Esophagus muscularis mucosa (tissue), 4 donors: Measurements from ENCODE around the gene BZW2. TPM values are rescaled to one million over a fixed set of nuclear protein-coding genes. Genes with fewer than 3 reads are reported as not detected.

Source experiments
- DNase-seq: peaks from one replicate; pipeline ENCODE4 v3.0.0-alpha.2; 2017; ENCODE audit errors: extremely low spot score
- H3K27ac ChIP-seq, 4 donors: fragments of 200-600 bp; sonication (generic); replicated peaks in 1 of 4; 1 replicate in 3 of 4; 2 replicates in 1 of 4; pipeline ENCODE4 v1.5.1; 2016 to 2019; ENCODE audit warnings: mild to moderate bottlenecking in 1 of 4
- H3K27me3 ChIP-seq, 4 donors: fragments of 200-600 bp; sonication (generic); one replicate each; pipeline versions ENCODE4 v1.5.1 to v1.6.0; 2016 to 2019
- H3K36me3 ChIP-seq, 4 donors: fragments of 200-600 bp; sonication (generic); one replicate each; pipeline ENCODE4 v1.5.1; 2016 to 2019
- H3K4me1 ChIP-seq, 4 donors: fragments of 200-600 bp; sonication (generic); one replicate each; pipeline ENCODE4 v1.5.1; 2016 to 2019
- H3K4me3 ChIP-seq, 4 donors: fragments of 200-600 bp; sonication (generic); 1 replicate in 2 of 4; 2 replicates in 2 of 4; pipeline ENCODE4 v1.5.1; 2016 to 2019; ENCODE audit warnings: mild to moderate bottlenecking in 4 of 4, moderate library complexity in 1 of 4
- H3K9me3 ChIP-seq, 4 donors: fragments of 200-600 bp; sonication (generic); 1 replicate in 3 of 4; 2 replicates in 1 of 4; pipeline ENCODE4 v1.5.1; 2016 to 2019
- EP300 ChIP-seq: sonication (generic); formaldehyde crosslinking; IDR thresholded peaks from one replicate; pipeline ENCODE4 v1.6.1; 2017; ENCODE audit warnings: antibody characterized with exemption
- POLR2A ChIP-seq: fragments of 450-650 bp; IDR thresholded peaks from one replicate; pipeline ENCODE4 v1.6.1; 2017; ENCODE audit warnings: antibody characterized with exemption, moderate library complexity, mild to moderate bottlenecking, low read depth
- POLR2AphosphoS5 ChIP-seq, 2 donors: sonication (generic); formaldehyde crosslinking; IDR thresholded peaks; one replicate each; pipeline ENCODE4 v1.6.1; 2017; ENCODE audit warnings: antibody characterized with exemption in 2 of 2
- WGBS: methylation state at CpG from one replicate; pipeline ENCODE4 v1.1.5; 2018; 5-methylcytosine and 5-hydroxymethylcytosine counted together
- intact Hi-C: fragments of 100-400 bp; cut with DNase I; formaldehyde crosslinking; loops from one replicate; pipeline ENCODE4 v1.15.1; 2023
- total RNA-seq, 4 donors: library from RNA; depleted of rRNA; stranded (reverse); fragments of >200 nt; gene quantifications; one replicate each; pipeline versions ENCODE4 v1.1.0 to v1.2.1, GENCODE V29; 2016
- TF ChIP-seq, protein P1 (sequence below), 3 experiments: fragments of 200-600 bp in 2 of 3; fragments of 450-650 bp in 1 of 3; sonication (generic) in 2 of 3; IDR thresholded peaks; one replicate each; pipeline ENCODE4 v1.5.1; 2017 to 2019; ENCODE audit warnings: antibody characterized with exemption in 3 of 3, mild to moderate bottlenecking in 2 of 3, moderate library complexity in 1 of 3

BZW2 gene
- total RNA-seq, 4 donors from 2014 or later, result 48.1 to 73.9 (median 62.4) TPM

DNA sequence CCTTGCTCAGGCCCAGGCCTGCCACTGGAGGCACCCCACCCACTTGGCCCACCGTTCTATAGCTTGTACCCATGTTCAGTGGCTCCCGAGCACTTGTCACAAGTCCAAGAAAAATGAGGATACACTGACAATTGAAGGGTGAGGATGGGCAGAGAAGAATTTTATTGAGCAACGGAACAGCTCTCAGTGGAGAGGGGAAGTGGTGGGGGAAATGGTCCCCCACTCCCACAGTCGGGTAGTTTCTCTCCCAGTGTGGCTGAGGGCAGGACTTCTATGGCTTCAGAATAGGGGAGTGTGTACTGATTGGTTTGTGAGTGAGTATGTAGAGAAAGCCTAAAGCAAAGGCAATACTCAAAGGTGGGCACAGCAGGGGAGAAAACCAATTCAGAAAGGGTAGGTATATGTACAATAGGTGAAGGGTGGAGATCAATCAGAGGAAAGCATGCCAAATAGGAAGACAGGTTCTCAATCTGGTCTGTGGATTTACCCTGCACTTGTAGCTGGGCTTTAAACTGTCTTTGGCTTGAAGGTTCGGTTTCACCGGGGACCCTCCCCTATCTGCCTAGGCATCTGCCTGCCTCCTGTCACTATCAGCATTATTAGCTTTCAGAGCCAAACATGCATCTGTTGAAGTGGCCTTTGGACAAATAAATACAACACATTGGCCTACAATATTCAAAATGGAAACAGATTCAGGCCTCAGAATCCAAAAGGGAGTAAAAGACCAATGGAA lies 98.7 kb downstream of the BZW2 start:
- Histone ChIP-seq H3K36me3 (no peaks in the 10 kb centered on the region), H3K27ac (no peak overlapping the region), H3K4me3 (no peak overlapping the region), H3K9me3 (no peaks in the 10 kb centered on the region), H3K27me3 (no peaks in the 10 kb centered on the region), H3K4me1 (peaks cover 0 to 20% (median 10%) of the 10 kb centered on the region in 4 donors)
- intact Hi-C loops, result no loop called here
- 88% methylated on average over 6 of the region's 6 CpGs for WGBS
- TF ChIP-seq, protein P1, sequence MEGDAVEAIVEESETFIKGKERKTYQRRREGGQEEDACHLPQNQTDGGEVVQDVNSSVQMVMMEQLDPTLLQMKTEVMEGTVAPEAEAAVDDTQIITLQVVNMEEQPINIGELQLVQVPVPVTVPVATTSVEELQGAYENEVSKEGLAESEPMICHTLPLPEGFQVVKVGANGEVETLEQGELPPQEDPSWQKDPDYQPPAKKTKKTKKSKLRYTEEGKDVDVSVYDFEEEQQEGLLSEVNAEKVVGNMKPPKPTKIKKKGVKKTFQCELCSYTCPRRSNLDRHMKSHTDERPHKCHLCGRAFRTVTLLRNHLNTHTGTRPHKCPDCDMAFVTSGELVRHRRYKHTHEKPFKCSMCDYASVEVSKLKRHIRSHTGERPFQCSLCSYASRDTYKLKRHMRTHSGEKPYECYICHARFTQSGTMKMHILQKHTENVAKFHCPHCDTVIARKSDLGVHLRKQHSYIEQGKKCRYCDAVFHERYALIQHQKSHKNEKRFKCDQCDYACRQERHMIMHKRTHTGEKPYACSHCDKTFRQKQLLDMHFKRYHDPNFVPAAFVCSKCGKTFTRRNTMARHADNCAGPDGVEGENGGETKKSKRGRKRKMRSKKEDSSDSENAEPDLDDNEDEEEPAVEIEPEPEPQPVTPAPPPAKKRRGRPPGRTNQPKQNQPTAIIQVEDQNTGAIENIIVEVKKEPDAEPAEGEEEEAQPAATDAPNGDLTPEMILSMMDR (IDR thresholded peaks at IDR 0.05), result no peak
- no peak for TF ChIP-seq POLR2AphosphoS5 (IDR thresholded peaks at IDR 0.05)
- TF ChIP-seq EP300, result no peak
- no peak for TF ChIP-seq POLR2A
- no peak for DNase-seq

DNA sequence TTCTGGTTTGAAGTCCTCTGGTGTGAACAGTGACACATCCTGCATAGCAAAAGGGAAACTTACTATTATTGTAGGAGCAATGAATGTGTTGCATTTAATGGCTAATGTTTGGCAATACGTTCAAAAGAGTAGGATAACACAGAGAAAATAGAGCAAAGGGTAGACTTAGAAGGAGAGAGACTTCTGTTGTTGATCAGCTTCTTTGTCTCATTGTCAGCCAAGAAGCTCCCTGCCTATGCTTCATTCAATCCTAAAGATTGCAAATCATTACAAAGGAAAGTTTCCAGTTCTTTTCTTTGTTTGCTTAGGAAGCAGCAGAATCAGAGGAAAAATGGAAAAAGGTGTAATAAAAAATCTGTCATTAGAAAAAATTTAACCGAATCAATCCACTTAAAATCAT lies 99.7 kb downstream of the BZW2 start:
- no peaks in the 10 kb centered on the region for H3K27me3 ChIP-seq
- no peak overlapping the region for H3K27ac ChIP-seq
- H3K36me3 ChIP-seq, result no peaks in the 10 kb centered on the region
- no peak for TF ChIP-seq POLR2A
- no peak for TF ChIP-seq EP300
- TF ChIP-seq, protein P1 (IDR thresholded peaks at IDR 0.05), result no peak
- TF ChIP-seq POLR2AphosphoS5 (IDR thresholded peaks at IDR 0.05), result no peak
- no peaks in the 10 kb centered on the region for H3K9me3 ChIP-seq
- intact Hi-C loops, result no loop called here
- no peak overlapping the region for H3K4me3 ChIP-seq
- WGBS, result 69% methylated on average over 2 of the region's 2 CpGs
- no peak for DNase-seq
- H3K4me1 ChIP-seq, result peaks cover 0 to 20% (median 8%) of the 10 kb centered on the region in 4 donors

DNA sequence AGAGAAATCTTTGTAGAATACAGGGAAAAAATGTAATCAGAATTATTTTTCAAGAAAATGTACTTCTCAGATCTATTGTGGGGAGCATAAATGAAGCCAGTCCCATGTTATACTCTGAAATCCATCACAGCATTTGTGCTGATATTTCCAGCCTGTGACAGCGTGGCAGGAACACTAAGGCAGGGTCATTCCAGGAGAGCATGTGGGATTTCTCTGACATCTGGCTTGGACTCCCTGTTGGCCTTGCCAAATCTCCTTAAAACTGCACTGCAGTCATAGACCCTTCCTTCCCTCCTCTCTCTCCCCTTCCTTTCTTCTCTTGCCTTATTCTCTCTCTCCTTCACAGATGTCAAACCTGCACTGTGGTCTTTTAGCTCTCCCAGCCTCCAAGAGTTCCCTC lies 101.1 kb downstream of the BZW2 start:
- H3K27ac ChIP-seq, result no peak overlapping the region

DNA sequence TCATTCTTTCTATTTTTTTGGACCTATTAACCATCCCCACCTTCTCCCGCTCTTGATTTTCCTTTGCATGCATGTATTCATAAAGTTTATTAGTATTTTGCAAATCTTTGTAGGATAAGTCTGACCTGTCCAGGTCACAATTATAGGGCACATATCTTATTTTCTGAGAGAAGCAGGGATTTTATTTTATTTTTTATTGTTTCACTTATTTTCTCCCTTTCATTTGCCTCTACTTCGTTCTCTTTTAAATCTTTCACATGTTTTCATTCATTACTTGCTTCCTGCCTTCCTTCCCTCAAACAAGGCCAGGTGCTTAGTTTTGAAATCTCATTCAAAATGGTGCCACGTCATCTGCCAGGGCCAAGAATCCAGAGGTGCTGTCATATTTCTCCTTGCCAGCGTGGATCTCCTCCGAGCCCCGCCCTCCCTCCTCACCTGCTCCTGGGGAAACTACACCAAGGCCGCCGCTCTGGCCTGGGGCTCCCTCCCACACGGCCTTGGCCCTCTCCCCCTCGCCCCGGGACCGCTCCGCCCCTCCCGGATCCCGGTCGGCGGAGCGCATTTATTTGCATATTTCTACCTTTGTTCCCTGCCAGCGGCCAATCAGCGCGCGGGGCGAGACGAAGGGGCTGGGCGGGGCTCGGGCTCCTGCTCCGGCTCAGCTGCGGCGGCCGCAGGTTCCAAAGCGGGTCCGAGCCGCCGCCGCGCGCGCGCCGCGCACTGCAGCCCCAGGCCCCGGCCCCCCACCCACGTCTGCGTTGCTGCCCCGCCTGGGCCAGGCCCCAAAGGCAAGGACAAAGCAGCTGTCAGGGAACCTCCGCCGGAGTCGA lies 107.3 kb downstream of the BZW2 start, which contains the start of gene TSPAN13:
TSPAN13 (plus strand) TSS at position 654 of the 830 bp plus-strand sequence. CDS start 213 bp downstream, outside the sequence.
- no peak for DNase-seq
- H3K36me3 ChIP-seq, result no peaks in the 10 kb centered on the region
- 13% methylated on average over 18 of the region's 48 CpGs for WGBS
- peaks cover 0 to 9% (median 0%) of the 10 kb centered on the region in 4 donors for H3K27me3 ChIP-seq
- intact Hi-C loops, result no loop called here
- H3K4me1 ChIP-seq, result peaks cover 0 to 14% (median 14%) of the 10 kb centered on the region in 4 donors
- TF ChIP-seq EP300 (no peak), POLR2AphosphoS5 (IDR thresholded peaks at IDR 0.05) (no peak), POLR2A (no peak)
- TF ChIP-seq, protein P1 (IDR thresholded peaks at IDR 0.05), result no peak
- H3K4me3 ChIP-seq, result peak within 1 kb of the TSS; percentile 62 to 70 (median 66)
- peak within 1 kb of the TSS; percentile 16 to 44 (median 34) for H3K27ac ChIP-seq
- no peaks in the 10 kb centered on the region for H3K9me3 ChIP-seq

More for the DNA sequence above, 101.1 kb downstream of the BZW2 start:
- DNase-seq, result no peak
- intact Hi-C loops, result no loop called here
- Histone ChIP-seq H3K4me1 (peaks cover 0 to 20% (median 8%) of the 10 kb centered on the region in 4 donors), H3K9me3 (no peaks in the 10 kb centered on the region), H3K36me3 (no peaks in the 10 kb centered on the region), H3K27me3 (no peaks in the 10 kb centered on the region), H3K4me3 (no peak overlapping the region)
- TF ChIP-seq POLR2AphosphoS5 (IDR thresholded peaks at IDR 0.05), result peak in 1 of 2 donors; percentile 32
- TF ChIP-seq EP300, result no peak
- WGBS, result 47% methylated on average over 1 of the region's 1 CpG
